Type B pancreatic cell (in vitro differentiated cells): ENCODE results near the gene ATP1A1. TPM values are rescaled to one million over a fixed set of nuclear protein-coding genes. Genes with fewer than 3 reads are reported as not detected.

ENCODE experiments used
- DNase-seq: peaks from one replicate; pipeline ENCODE4 v3.0.0; 2021; ENCODE audit warnings: mixed read lengths; ENCODE audit not compliant: unreplicated experiment; ENCODE audit errors: extremely low spot score
- H3K27ac Mint-ChIP-seq: 2 replicates; pipeline ENCODE4 v1.8.0; 2021; ENCODE audit warnings: mild to moderate bottlenecking, mixed read lengths
- H3K27me3 Mint-ChIP-seq: 2 replicates; pipeline ENCODE4 v1.8.0; 2021; ENCODE audit warnings: mixed read lengths
- H3K36me3 Mint-ChIP-seq: 2 replicates; pipeline ENCODE4 v1.8.0; 2021; ENCODE audit warnings: mixed read lengths
- H3K4me1 Mint-ChIP-seq: one replicate; pipeline ENCODE4 v1.8.0; 2021; ENCODE audit warnings: mixed read lengths; ENCODE audit not compliant: unreplicated experiment
- H3K4me3 Mint-ChIP-seq: 2 replicates; pipeline ENCODE4 v1.8.0; 2021; ENCODE audit warnings: mild to moderate bottlenecking, mixed read lengths
- H3K9me3 Mint-ChIP-seq: 2 replicates; pipeline ENCODE4 v1.8.0; 2021; ENCODE audit warnings: mixed read lengths
- total RNA-seq: library from RNA; stranded (reverse); gene quantifications from 2 replicates; pipeline ENCODE4 v1.2.1, GENCODE V29; 2021; ENCODE audit warnings: low replicate concordance
- TF ChIP-seq, protein P1 (sequence below): fragments of 200-600 bp; sonication (generic); conservative IDR thresholded peaks from 2 replicates; pipeline ENCODE4 v1.5.0; 2021; ENCODE audit warnings: antibody characterized with exemption, mild to moderate bottlenecking

Gene ATP1A1
- total RNA-seq, 1 donor from 2014 or later = 374 TPM

GRCh38 chr1:116365353-116365780, 7.7 kb upstream of the ATP1A1 start:
- no peak overlapping the region for H3K27ac Mint-ChIP-seq
- TF ChIP-seq, protein P1, sequence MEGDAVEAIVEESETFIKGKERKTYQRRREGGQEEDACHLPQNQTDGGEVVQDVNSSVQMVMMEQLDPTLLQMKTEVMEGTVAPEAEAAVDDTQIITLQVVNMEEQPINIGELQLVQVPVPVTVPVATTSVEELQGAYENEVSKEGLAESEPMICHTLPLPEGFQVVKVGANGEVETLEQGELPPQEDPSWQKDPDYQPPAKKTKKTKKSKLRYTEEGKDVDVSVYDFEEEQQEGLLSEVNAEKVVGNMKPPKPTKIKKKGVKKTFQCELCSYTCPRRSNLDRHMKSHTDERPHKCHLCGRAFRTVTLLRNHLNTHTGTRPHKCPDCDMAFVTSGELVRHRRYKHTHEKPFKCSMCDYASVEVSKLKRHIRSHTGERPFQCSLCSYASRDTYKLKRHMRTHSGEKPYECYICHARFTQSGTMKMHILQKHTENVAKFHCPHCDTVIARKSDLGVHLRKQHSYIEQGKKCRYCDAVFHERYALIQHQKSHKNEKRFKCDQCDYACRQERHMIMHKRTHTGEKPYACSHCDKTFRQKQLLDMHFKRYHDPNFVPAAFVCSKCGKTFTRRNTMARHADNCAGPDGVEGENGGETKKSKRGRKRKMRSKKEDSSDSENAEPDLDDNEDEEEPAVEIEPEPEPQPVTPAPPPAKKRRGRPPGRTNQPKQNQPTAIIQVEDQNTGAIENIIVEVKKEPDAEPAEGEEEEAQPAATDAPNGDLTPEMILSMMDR = no peak
- H3K4me1 Mint-ChIP-seq = peaks cover 16% of the 10 kb centered on the region
- DNase-seq = no peak
- no peaks in the 10 kb centered on the region for H3K36me3 Mint-ChIP-seq
- no peak overlapping the region for H3K4me3 Mint-ChIP-seq
- H3K27me3 Mint-ChIP-seq = no peaks in the 10 kb centered on the region
- H3K9me3 Mint-ChIP-seq = no peaks in the 10 kb centered on the region

DNA sequence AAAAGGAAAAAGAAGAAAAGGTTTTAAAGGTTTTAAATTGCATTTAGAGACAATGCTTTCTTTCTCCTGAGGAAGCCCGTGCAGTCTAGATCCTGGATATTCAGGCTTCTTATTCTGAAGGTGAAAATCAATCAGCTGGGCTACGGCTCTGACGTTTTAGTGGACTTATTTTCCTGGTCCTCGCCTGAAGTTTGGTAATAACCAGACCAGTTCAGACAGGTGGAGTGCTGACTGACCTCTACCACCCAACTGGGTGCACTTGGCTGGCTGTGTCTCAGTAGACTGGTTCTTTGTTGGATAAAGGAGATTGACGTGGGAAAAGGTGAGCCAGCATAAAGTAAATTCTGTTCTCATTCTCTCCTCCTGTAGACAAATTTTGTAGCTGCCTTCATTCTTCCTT, 7.2 kb upstream of the ATP1A1 start:
- H3K4me3 Mint-ChIP-seq = no peak overlapping the region
- no peaks in the 10 kb centered on the region for H3K9me3 Mint-ChIP-seq
- H3K27ac Mint-ChIP-seq = peak overlapping the region; percentile 30
- H3K36me3 Mint-ChIP-seq = no peaks in the 10 kb centered on the region
- TF ChIP-seq, protein P1 = no peak
- no peaks in the 10 kb centered on the region for H3K27me3 Mint-ChIP-seq
- peaks cover 16% of the 10 kb centered on the region for H3K4me1 Mint-ChIP-seq
- no peak for DNase-seq

GRCh38 chr1:116367256-116367945, 5.6 kb upstream of the ATP1A1 start:
- DNase-seq = no peak
- H3K9me3 Mint-ChIP-seq = no peaks in the 10 kb centered on the region
- H3K27ac Mint-ChIP-seq = no peak overlapping the region
- H3K27me3 Mint-ChIP-seq = no peaks in the 10 kb centered on the region
- no peaks in the 10 kb centered on the region for H3K36me3 Mint-ChIP-seq
- peaks cover 12% of the 10 kb centered on the region for H3K4me1 Mint-ChIP-seq
- H3K4me3 Mint-ChIP-seq = no peak overlapping the region
- TF ChIP-seq, protein P1 = no peak

GRCh38 chr1:116368241-116368640, 4.8 kb upstream of the ATP1A1 start:
- TF ChIP-seq, protein P1 = no peak
- Mint-ChIP-seq H3K27me3 (no peaks in the 10 kb centered on the region), H3K9me3 (no peaks in the 10 kb centered on the region), H3K27ac (no peak overlapping the region), H3K4me3 (no peak overlapping the region), H3K36me3 (no peaks in the 10 kb centered on the region), H3K4me1 (peaks cover 12% of the 10 kb centered on the region)
- DNase-seq = no peak

- Mint-ChIP-seq H3K36me3 (no peaks in the 10 kb centered on the region), H3K27me3 (no peaks in the 10 kb centered on the region), H3K4me3 (no peak overlapping the region), H3K4me1 (peaks cover 18% of the 10 kb centered on the region), H3K9me3 (no peaks in the 10 kb centered on the region), H3K27ac (peak overlapping the region; percentile 17)
- DNase-seq = no peak
- TF ChIP-seq, protein P1 = no peak
These were observed 2.9 kb upstream of the ATP1A1 start for GRCh38 chr1:116370181-116370580.
